ENCODE measurements around the gene PGK2.

The PGK2 gene

GRCh38 chr6:49736017-49736508, 51.0 kb downstream of the PGK2 start:
- no peak for DNase-seq (ENCODE audit: low read depth)

Data from stromal cell of bone marrow (primary cell).